Left lung (tissue), 10 donors: Measurements from ENCODE around the gene PBX2. TPM values are rescaled to one million over a fixed set of nuclear protein-coding genes. Genes with fewer than 3 reads are reported as not detected.

Experiments used
- ATAC-seq: fragments of 200-7000 bp; cut with Tn5 transposase; one replicate; pipeline ENCODE4 v1.9.1; 2020; ENCODE audit warnings: moderate library complexity
- DNase-seq, 4 donors: peaks; one replicate each; pipeline ENCODE4 v3.0.0-alpha.2; 2013 to 2020
- H3K27ac ChIP-seq, 2 donors: fragments of 200-600 bp; sonication (generic) in 1 of 2; one replicate each; pipeline versions ENCODE4 v1.5.0 to v1.8.0; 2020 to 2021
- H3K27me3 ChIP-seq, 2 donors: fragments of 200-600 bp; sonication (generic) in 1 of 2; one replicate each; pipeline versions ENCODE4 v1.5.0 to v1.8.0; 2020 to 2021
- H3K36me3 ChIP-seq, 2 donors: fragments of 200-600 bp; sonication (generic) in 1 of 2; one replicate each; pipeline versions ENCODE4 v1.5.0 to v1.8.0; 2020 to 2021
- H3K4me1 ChIP-seq, 2 donors: fragments of 200-600 bp; one replicate each; pipeline ENCODE4 v1.8.0; 2021
- H3K4me3 ChIP-seq, 2 donors: fragments of 200-600 bp; sonication (generic) in 1 of 2; one replicate each; pipeline versions ENCODE4 v1.5.0 to v1.8.0; 2020 to 2021; ENCODE audit warnings: mild to moderate bottlenecking in 1 of 2
- H3K9me3 ChIP-seq, 2 donors: fragments of 200-600 bp; sonication (generic) in 1 of 2; one replicate each; pipeline versions ENCODE4 v1.5.0 to v1.8.0; 2020 to 2021
- intact Hi-C, 2 donors: fragments of 100-400 bp; cut with DNase I; formaldehyde crosslinking; loops; one replicate each; pipeline versions ENCODE4 v1.11.2 to v1.14.2; 2022
- polyA plus RNA-seq, 6 donors: library from polyadenylated mRNA; unstranded; fragments of 120-200 nt; gene quantifications; one replicate each; pipeline ENCODE4 v1.2.1, GENCODE V29; 2013; ENCODE audit not compliant: insufficient read length in 6 of 6
- total RNA-seq, 2 donors: library from RNA; stranded (reverse); fragmentation: NEBNext Ultra II Directional; extraction: Animal tissue kit (Norgen Biotek cat#: 25700); gene quantifications; one replicate each; pipeline ENCODE4 v1.2.1, GENCODE V29; 2021
- TF ChIP-seq, protein P1 (sequence below), 2 donors: fragments of 200-600 bp; sonication (generic) in 1 of 2; IDR thresholded peaks; one replicate each; pipeline versions ENCODE4 v1.5.0 to v1.8.0; 2021; ENCODE audit warnings: antibody characterized with exemption in 2 of 2
- donor health status: DM: no; HTN: yes; CAD: no.
- donor health status: DM: no; HTN: no; CAD: no.

The PBX2 gene
- total and polyA plus RNA-seq, 8 donors: 91.0 to 174 (median 163) TPM

DNA sequence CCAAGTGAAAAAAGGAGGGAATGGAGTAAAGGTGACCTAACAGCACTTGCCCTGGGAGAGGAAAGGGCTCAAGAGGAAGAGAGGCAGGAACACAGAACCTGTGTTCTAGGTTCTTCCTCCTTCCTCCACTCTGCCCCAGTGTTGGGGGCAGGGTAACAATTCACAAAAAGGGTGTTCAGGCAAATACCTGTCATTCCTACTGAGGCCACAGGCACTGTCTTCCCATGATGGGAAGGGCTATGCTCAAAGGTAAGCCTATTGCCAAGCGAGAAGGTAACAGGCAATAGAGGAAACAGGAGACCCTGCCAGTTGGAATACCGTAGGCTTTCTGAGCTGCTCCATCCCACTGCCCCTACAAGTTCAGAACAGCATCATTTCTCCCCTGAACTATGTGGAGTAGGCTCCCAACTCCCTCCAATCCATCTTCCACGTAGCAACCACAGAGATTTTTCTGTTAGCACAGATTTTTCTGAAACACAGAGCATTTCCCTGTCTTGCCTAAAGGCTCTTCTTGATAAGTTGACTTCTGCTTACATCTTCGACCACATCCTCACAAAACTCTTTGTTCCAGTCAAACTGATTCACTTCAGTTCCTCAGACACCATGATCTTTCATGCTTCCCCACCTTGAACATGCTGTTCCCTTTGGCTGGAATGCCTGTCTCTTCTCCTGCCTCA, 16.8 kb downstream of the PBX2 start:
- H3K27ac ChIP-seq: no peak overlapping the region
- TF ChIP-seq, protein P1, sequence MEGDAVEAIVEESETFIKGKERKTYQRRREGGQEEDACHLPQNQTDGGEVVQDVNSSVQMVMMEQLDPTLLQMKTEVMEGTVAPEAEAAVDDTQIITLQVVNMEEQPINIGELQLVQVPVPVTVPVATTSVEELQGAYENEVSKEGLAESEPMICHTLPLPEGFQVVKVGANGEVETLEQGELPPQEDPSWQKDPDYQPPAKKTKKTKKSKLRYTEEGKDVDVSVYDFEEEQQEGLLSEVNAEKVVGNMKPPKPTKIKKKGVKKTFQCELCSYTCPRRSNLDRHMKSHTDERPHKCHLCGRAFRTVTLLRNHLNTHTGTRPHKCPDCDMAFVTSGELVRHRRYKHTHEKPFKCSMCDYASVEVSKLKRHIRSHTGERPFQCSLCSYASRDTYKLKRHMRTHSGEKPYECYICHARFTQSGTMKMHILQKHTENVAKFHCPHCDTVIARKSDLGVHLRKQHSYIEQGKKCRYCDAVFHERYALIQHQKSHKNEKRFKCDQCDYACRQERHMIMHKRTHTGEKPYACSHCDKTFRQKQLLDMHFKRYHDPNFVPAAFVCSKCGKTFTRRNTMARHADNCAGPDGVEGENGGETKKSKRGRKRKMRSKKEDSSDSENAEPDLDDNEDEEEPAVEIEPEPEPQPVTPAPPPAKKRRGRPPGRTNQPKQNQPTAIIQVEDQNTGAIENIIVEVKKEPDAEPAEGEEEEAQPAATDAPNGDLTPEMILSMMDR (IDR thresholded peaks at IDR 0.05): no peak
- peaks cover 0 to 33% of the 10 kb centered on the region in 2 donors for H3K36me3 ChIP-seq
- no peak overlapping the region for H3K4me3 ChIP-seq
- no peaks in the 10 kb centered on the region for H3K27me3 ChIP-seq
- H3K9me3 ChIP-seq: no peaks in the 10 kb centered on the region
- ATAC-seq: no peak
- intact Hi-C loops: no loop called here
- H3K4me1 ChIP-seq: peaks cover 20 to 40% of the 10 kb centered on the region in 2 donors
- DNase-seq: no peak

DNA sequence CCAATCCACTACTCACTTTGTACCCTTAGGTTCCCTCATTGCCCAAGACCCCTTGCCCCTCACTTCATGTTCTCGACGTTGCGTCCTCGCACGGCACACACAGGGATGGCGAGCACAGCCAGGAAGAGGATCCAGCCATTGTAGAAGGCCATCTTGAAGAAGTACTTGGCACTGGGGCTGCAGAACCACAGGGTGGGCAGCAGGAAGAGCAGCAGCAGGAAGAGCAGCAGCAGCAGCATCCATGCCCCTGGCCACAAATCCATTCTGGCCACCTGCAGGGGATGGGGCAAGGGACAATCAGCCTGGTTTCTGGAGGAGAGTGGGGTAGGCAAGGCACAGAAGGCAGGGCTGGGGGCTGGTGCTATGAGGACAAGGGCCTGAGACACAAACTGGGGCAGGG, 18.8 kb downstream of the PBX2 start:
- TF ChIP-seq, protein P1 (IDR thresholded peaks at IDR 0.05): no peak
- Histone ChIP-seq H3K4me3 (no peak overlapping the region), H3K27ac (no peak overlapping the region), H3K9me3 (no peaks in the 10 kb centered on the region), H3K4me1 (peaks cover 11 to 29% of the 10 kb centered on the region in 2 donors), H3K36me3 (peaks cover 0 to 53% of the 10 kb centered on the region in 2 donors), H3K27me3 (no peaks in the 10 kb centered on the region)
- no peak for ATAC-seq
- intact Hi-C loops: no loop called here
- no peak for DNase-seq

DNA sequence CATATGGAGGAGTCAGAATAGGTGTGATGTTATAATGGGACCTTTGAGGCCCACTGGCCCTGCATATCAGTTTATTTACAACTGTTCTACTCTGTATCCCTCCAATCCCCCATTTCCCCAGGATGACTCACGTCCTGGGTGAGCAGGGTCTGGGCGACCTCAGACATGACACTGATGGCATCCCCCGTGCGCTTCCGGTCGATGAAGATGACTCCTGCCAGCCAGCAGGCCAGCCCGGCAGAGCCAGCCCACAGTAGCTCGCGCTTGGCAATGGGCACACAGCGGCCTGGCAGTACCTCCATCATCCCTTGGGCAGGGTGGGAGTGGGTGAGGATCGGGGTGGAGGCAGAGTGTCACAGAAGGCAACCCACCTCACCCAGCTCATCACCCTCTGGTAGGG, 19.7 kb downstream of the PBX2 start:
- TF ChIP-seq, protein P1 (IDR thresholded peaks at IDR 0.05): no peak
- intact Hi-C loops: no loop called here
- H3K27ac ChIP-seq: no peak overlapping the region

DNA sequence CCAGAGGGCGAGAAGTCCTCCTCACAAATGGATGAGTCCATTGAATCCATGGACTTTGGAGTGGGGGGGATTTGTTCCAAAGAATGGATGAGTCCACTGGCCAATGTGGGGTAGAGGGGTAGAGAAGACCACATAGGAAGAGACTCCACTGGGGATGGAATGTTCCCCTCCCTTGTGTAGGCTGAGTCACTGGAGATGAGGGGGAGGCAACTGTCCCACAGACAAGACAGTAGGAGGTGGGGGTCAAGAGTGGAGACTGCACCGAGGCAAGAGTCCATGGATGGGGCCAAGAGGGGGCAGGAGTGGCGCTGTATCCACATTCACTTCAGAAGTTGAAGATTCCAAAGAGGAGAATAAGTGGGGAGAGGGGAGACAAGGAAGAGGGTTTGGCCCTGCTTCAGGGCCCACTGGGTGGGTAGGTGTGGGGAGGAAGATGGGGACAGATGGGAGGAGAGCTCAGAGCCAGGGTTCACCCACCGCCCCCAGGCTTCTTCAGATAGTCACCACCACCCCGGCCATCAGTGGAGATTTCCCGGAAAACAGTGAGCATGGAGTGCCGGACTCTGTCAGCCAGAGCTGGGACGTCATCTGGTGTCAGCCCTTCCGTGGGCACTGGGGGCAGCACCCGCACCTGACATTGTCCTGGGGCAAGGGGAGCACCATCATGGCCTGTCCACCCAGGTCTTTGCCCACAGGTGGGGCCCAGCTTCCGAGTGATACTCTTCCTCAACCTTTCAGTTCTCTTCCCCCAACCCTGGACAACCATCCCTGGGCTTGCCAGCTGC, 21.0 kb downstream of the PBX2 start:
- ATAC-seq (no peak), DNase-seq (peak in 1 of 4 donors; percentile 45)
- peaks cover 0 to 13% of the 10 kb centered on the region in 2 donors for H3K4me1 ChIP-seq
- no peaks in the 10 kb centered on the region for H3K27me3 ChIP-seq
- no peak overlapping the region for H3K4me3 ChIP-seq
- no peak overlapping the region for H3K27ac ChIP-seq
- H3K9me3 ChIP-seq: no peaks in the 10 kb centered on the region
- intact Hi-C loops: no loop called here
- H3K36me3 ChIP-seq: peaks cover 0 to 53% of the 10 kb centered on the region in 2 donors
- TF ChIP-seq, protein P1 (IDR thresholded peaks at IDR 0.05): no peak

More for the DNA sequence above, 19.7 kb downstream of the PBX2 start:
- H3K27me3 ChIP-seq: no peaks in the 10 kb centered on the region
- H3K36me3 ChIP-seq: peaks cover 0 to 53% of the 10 kb centered on the region in 2 donors
- H3K4me3 ChIP-seq: no peak overlapping the region
- peaks cover 10 to 25% of the 10 kb centered on the region in 2 donors for H3K4me1 ChIP-seq
- ATAC-seq: no peak
- no peak for DNase-seq
- H3K9me3 ChIP-seq: no peaks in the 10 kb centered on the region

DNA sequence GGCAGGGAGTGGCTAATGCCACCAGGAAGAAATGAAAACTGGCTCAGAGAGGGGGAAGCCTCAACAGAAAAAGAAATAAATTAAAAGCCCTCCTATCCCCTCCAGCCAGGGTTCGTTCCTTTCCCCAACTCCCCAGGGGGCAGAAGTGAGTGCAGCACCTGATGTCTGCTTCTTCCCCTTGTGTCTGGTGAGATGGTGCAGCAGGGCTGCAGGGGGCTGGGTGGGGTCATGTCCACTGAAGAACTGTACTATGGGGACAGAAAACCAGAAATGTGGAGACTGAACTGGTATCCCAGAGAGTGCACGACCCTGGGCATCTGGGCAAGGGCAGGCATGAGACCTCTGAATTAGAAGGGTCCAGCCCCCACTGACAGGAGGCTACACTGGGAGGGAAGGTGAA, 21.7 kb downstream of the PBX2 start:
- Histone ChIP-seq H3K36me3 (peaks cover 0 to 53% of the 10 kb centered on the region in 2 donors), H3K4me3 (no peak overlapping the region), H3K9me3 (no peaks in the 10 kb centered on the region), H3K27ac (peak overlapping the region in 1 of 2 donors; percentile 28), H3K27me3 (peaks cover 0 to 6% of the 10 kb centered on the region in 2 donors), H3K4me1 (peaks cover 0 to 6% of the 10 kb centered on the region in 2 donors)
- ATAC-seq (no peak), DNase-seq (peak in 1 of 4 donors; percentile 18)
- TF ChIP-seq, protein P1 (IDR thresholded peaks at IDR 0.05): no peak
- intact Hi-C loops: no loop called here
